ENCODE results near the gene FARP2.

Gene FARP2

DNA sequence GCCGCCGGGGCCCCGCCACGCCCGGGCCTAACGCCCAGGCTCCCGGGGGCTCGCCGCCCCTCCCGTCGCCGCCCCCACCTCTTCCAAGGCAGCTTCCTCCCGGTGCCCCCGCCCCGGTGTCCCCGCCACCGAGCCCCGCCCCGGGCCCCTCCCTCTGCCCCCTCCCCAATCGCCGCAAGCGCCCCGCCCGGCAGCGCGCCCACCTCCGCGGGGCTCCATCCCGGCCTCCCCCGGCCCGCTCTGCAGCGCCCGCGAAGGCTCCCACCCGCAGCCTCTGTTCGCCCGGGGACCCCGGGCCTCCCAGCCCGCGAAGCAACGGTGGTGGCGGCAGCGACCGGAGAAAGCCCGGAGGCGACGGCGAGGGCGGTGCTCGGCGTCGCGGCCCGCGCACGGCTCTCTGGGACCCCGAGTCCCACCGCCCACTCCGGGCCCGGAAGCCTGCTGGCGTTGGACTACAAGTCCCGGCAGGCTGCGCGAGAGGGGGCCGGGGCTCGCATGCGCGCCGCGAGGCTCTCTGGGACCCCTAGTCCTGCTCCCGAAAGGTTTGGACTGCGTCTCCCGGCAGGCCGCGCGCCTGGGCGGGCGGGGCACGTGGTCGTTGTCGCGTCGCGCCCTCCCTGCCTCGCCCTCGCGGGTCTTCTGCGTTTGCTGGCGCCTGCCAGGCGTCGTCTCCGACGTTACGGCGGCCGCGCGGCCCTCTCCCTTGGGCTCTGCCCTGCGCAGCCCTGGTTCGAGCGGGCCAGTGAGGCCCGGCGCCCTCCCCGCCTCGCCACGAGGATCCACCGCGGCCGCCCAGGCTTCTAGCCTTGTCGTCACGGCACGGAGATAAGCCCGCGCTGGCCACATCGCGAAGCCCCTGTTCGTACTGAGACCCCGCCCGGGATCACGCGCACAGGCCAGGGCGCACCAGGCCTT, 152.4 kb downstream of the FARP2 start, which contains the start of gene STK25 (continued):
- TF ChIP-seq, protein P1, sequence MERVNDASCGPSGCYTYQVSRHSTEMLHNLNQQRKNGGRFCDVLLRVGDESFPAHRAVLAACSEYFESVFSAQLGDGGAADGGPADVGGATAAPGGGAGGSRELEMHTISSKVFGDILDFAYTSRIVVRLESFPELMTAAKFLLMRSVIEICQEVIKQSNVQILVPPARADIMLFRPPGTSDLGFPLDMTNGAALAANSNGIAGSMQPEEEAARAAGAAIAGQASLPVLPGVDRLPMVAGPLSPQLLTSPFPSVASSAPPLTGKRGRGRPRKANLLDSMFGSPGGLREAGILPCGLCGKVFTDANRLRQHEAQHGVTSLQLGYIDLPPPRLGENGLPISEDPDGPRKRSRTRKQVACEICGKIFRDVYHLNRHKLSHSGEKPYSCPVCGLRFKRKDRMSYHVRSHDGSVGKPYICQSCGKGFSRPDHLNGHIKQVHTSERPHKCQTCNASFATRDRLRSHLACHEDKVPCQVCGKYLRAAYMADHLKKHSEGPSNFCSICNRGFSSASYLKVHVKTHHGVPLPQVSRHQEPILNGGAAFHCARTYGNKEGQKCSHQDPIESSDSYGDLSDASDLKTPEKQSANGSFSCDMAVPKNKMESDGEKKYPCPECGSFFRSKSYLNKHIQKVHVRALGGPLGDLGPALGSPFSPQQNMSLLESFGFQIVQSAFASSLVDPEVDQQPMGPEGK (tag by site-specific recombination; IDR thresholded peaks at IDR 0.05): peak; percentile 65
- TF ChIP-seq SP7 (tag by site-specific recombination; IDR thresholded peaks at IDR 0.05) (no peak), ZBTB48 (tag by site-specific recombination; IDR thresholded peaks at IDR 0.05) (peak; percentile 51; the same call in 1 of the 2 replicates), KLF9 (tag by site-specific recombination; IDR thresholded peaks at IDR 0.05; ENCODE audit: low read depth) (peak; percentile 70; the same call in 1 of the 2 replicates), ZBTB20 (tag by site-specific recombination; IDR thresholded peaks at IDR 0.05) (0 out of 2 replicates have a peak, but pooled peaks have one; percentile 24), SP3 (tag by site-specific recombination; IDR thresholded peaks at IDR 0.05) (peak; percentile 92), SP2 (tag by site-specific recombination; IDR thresholded peaks at IDR 0.05) (peak; percentile 64), ZFP3 (tag by site-specific recombination; IDR thresholded peaks at IDR 0.05; ENCODE audit: low read depth) (no peak), SETDB1 (IDR thresholded peaks at IDR 0.05; ENCODE audit: insufficient read length, low read length) (peak; percentile 84), ZNF692 (tag by site-specific recombination; IDR thresholded peaks at IDR 0.05) (peak; percentile 77), MEIS1 (CRISPR knock-in tag; IDR thresholded peaks at IDR 0.05; ENCODE audit: borderline replicate concordance) (0 out of 2 replicates have a peak, but pooled peaks have one; percentile 33), KLF8 (tag by site-specific recombination; IDR thresholded peaks at IDR 0.05) (peak; percentile 88; the same call in 1 of the 2 replicates), ZNF600 (tag by site-specific recombination; IDR thresholded peaks at IDR 0.05) (0 out of 2 replicates have a peak, but pooled peaks have one; percentile 17), OVOL3 (tag by site-specific recombination; IDR thresholded peaks at IDR 0.05) (no peak), ZBTB17 (tag by site-specific recombination; IDR thresholded peaks at IDR 0.05) (peak; percentile 66), ZNF785 (tag by site-specific recombination; IDR thresholded peaks at IDR 0.05) (no peak), KLF10 (tag by site-specific recombination; IDR thresholded peaks at IDR 0.05) (peak; percentile 58; the same call in 1 of the 2 replicates), ZBTB7A (tag by site-specific recombination; IDR thresholded peaks at IDR 0.05; ENCODE audit: low read depth) (0 out of 2 replicates have a peak, but pooled peaks have one; percentile 69), ZXDB (tag by site-specific recombination; IDR thresholded peaks at IDR 0.05) (peak; percentile 65; the same call in 1 of the 2 replicates), ZNF561 (tag by site-specific recombination; IDR thresholded peaks at IDR 0.05; ENCODE audit: borderline replicate concordance) (0 out of 2 replicates have a peak, but pooled peaks have one; percentile 46), KLF17 (tag by site-specific recombination; IDR thresholded peaks at IDR 0.05) (peak; percentile 68; the same call in 1 of the 2 replicates), ZNF473 (tag by site-specific recombination; IDR thresholded peaks at IDR 0.05) (no peak), ZNF571 (tag by site-specific recombination; IDR thresholded peaks at IDR 0.05) (no peak), HOXD13 (CRISPR knock-in tag; IDR thresholded peaks at IDR 0.05; ENCODE audit: borderline replicate concordance) (no peak), KLF16 (tag by site-specific recombination; IDR thresholded peaks at IDR 0.05) (peak; percentile 38; the same call in 1 of the 2 replicates), ZNF629 (tag by site-specific recombination; IDR thresholded peaks at IDR 0.05) (0 out of 2 replicates have a peak, but pooled peaks have one; percentile 16)
- TF ChIP-seq, protein P2, sequence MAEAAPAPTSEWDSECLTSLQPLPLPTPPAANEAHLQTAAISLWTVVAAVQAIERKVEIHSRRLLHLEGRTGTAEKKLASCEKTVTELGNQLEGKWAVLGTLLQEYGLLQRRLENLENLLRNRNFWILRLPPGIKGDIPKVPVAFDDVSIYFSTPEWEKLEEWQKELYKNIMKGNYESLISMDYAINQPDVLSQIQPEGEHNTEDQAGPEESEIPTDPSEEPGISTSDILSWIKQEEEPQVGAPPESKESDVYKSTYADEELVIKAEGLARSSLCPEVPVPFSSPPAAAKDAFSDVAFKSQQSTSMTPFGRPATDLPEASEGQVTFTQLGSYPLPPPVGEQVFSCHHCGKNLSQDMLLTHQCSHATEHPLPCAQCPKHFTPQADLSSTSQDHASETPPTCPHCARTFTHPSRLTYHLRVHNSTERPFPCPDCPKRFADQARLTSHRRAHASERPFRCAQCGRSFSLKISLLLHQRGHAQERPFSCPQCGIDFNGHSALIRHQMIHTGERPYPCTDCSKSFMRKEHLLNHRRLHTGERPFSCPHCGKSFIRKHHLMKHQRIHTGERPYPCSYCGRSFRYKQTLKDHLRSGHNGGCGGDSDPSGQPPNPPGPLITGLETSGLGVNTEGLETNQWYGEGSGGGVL (tag by site-specific recombination; IDR thresholded peaks at IDR 0.05): peak; percentile 78

Data from HEK293 (cell line).